Measurements from ENCODE around the gene PEPD.

DNA sequence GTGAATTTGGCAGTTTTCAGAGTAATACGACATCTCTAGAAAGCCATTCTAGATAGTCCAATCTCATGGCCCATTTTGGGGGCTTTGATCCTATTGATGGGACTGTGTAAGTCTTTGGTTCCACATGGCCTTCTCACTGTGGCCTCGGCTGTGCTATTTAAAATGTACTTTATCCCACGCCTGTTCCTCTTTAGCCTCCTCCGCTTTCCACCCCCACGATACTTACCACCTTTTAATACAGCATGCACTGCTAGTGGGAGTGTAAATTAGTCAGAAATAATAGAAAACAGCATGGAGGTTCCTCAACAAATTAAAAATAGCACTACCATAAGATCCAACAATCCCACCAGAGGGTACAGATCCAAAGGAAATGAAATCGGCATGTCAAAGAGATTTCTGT lies 176.4 kb downstream of the PEPD start:
- no peak for TF ChIP-seq POLR2A (IDR thresholded peaks at IDR 0.05)
- TF ChIP-seq, protein P1, sequence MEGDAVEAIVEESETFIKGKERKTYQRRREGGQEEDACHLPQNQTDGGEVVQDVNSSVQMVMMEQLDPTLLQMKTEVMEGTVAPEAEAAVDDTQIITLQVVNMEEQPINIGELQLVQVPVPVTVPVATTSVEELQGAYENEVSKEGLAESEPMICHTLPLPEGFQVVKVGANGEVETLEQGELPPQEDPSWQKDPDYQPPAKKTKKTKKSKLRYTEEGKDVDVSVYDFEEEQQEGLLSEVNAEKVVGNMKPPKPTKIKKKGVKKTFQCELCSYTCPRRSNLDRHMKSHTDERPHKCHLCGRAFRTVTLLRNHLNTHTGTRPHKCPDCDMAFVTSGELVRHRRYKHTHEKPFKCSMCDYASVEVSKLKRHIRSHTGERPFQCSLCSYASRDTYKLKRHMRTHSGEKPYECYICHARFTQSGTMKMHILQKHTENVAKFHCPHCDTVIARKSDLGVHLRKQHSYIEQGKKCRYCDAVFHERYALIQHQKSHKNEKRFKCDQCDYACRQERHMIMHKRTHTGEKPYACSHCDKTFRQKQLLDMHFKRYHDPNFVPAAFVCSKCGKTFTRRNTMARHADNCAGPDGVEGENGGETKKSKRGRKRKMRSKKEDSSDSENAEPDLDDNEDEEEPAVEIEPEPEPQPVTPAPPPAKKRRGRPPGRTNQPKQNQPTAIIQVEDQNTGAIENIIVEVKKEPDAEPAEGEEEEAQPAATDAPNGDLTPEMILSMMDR (IDR thresholded peaks at IDR 0.05 in 4 of 5, conservative IDR thresholded peaks at IDR 0.05 in 1 of 5), result no peak
